SU-DHL-6 (cell line): ENCODE measurements around the gene PDE1C.
A peak's percentile ranks its signal among the peaks of the same experiment; 100 is the strongest.

Experiments used
- H2AFZ ChIP-seq: fragments of 200-600 bp; sonication (generic); 2 replicates; pipeline ENCODE4 v1.6.1; 2014; ENCODE audit warnings: low read depth, mild to moderate bottlenecking, moderate library complexity, mixed read lengths, antibody characterized with exemption, low read length; ENCODE audit not compliant: severe bottlenecking
- H3F3A ChIP-seq: fragments of 200-600 bp; shearing (Covaris generic); 2 replicates; pipeline ENCODE4 v1.6.0; 2016; ENCODE audit warnings: antibody characterized with exemption, mild to moderate bottlenecking; ENCODE audit not compliant: insufficient read depth
- H3K27ac ChIP-seq: fragments of 200-600 bp; sonication (generic); 2 replicates; pipeline ENCODE4 v1.5.1; 2016; ENCODE audit warnings: low read depth, mild to moderate bottlenecking, low read length, moderate library complexity, mixed read lengths
- H3K27me3 ChIP-seq: fragments of 200-600 bp; sonication (generic), shearing (Covaris generic); 2 replicates; pipeline ENCODE4 v1.6.0; 2014; ENCODE audit warnings: mild to moderate bottlenecking, low read length
- H3K36me3 ChIP-seq: fragments of 200-600 bp; sonication (generic); 2 replicates; pipeline ENCODE4 v1.6.1; 2014; ENCODE audit warnings: mild to moderate bottlenecking, low read length, mixed read lengths
- H3K4me2 ChIP-seq: fragments of 300-600, 200-600 bp; shearing (Covaris generic), sonication (generic); 2 replicates; pipeline ENCODE4 v1.6.0; 2014; ENCODE audit warnings: low read length, low read depth, mild to moderate bottlenecking; ENCODE audit not compliant: poor library complexity, severe bottlenecking
- H3K4me3 ChIP-seq: fragments of 200-600 bp; sonication (generic); 2 replicates; pipeline ENCODE4 v1.5.1; 2014; ENCODE audit warnings: antibody characterized with exemption, low read length, mild to moderate bottlenecking, mixed read lengths; ENCODE audit not compliant: insufficient read depth, poor library complexity, severe bottlenecking
- H3K79me2 ChIP-seq: fragments of 200-600 bp; sonication (generic); 2 replicates; pipeline ENCODE4 v1.6.1; 2014; ENCODE audit warnings: mild to moderate bottlenecking, low read length, moderate library complexity; ENCODE audit not compliant: insufficient read depth
- H3K9ac ChIP-seq: fragments of 200-600 bp; sonication (generic); 2 replicates; pipeline ENCODE4 v1.7.0; 2014; ENCODE audit warnings: mild to moderate bottlenecking, low read length
- H3K9me2 ChIP-seq: fragments of 200-600 bp; sonication (generic); replicated peaks from 2 replicates; pipeline ENCODE4 v1.6.1; 2014; ENCODE audit warnings: low read length; ENCODE audit not compliant: insufficient read depth
- H3K9me3 ChIP-seq: fragments of 200-600 bp; sonication (generic); 2 replicates; pipeline ENCODE4 v1.6.1; 2014; ENCODE audit warnings: low read length, mixed read lengths; ENCODE audit not compliant: insufficient read depth
- H4K20me1 ChIP-seq: fragments of 200-600 bp; sonication (generic); 2 replicates; pipeline ENCODE4 v1.6.1; 2014; ENCODE audit warnings: low read depth, mild to moderate bottlenecking, antibody characterized with exemption, low read length, moderate library complexity, mixed read lengths
- CTCF ChIP-seq: fragments of 200-600 bp; sonication (generic); IDR thresholded peaks from one replicate; pipeline ENCODE4 v1.5.1; 2017; ENCODE audit warnings: antibody characterized with exemption, mild to moderate bottlenecking, low read length, moderate library complexity; ENCODE audit not compliant: insufficient read depth, poor library complexity, severe bottlenecking
- EZH2phosphoT487 ChIP-seq: fragments of 200-600 bp; sonication (generic), shearing (Covaris generic); conservative IDR thresholded peaks from 2 replicates; pipeline ENCODE4 v1.6.1; 2018; ENCODE audit warnings: mild to moderate bottlenecking, antibody characterized with exemption, low read length, moderate library complexity, mixed read lengths

PDE1C gene

GRCh38 chr7:31741852-31742251 lies 328.4 kb downstream of the PDE1C start:
- no peaks in the 10 kb centered on the region for H3K79me2 ChIP-seq
- no peak overlapping the region for H3K4me2 ChIP-seq
- TF ChIP-seq CTCF (no peak), EZH2phosphoT487 (no peak)
- no peaks in the 10 kb centered on the region for H4K20me1 ChIP-seq
- no peak overlapping the region for H3K4me3 ChIP-seq
- H3F3A ChIP-seq, result no peaks in the 10 kb centered on the region
- no peak overlapping the region for H3K27ac ChIP-seq
- no peaks in the 10 kb centered on the region for H3K36me3 ChIP-seq
- no peak overlapping the region for H2AFZ ChIP-seq
- no peak overlapping the region for H3K9ac ChIP-seq
- no peaks in the 10 kb centered on the region for H3K27me3 ChIP-seq
- no peaks in the 10 kb centered on the region for H3K9me3 ChIP-seq
- no peaks in the 10 kb centered on the region for H3K9me2 ChIP-seq

GRCh38 chr7:31735991-31736982 lies 333.9 kb downstream of the PDE1C start:
- Histone ChIP-seq H3K79me2 (no peaks in the 10 kb centered on the region), H3K27me3 (no peaks in the 10 kb centered on the region), H3K4me2 (no peak overlapping the region), H3F3A (no peaks in the 10 kb centered on the region), H2AFZ (no peak overlapping the region), H3K9me3 (no peaks in the 10 kb centered on the region), H3K9me2 (no peaks in the 10 kb centered on the region), H3K36me3 (no peaks in the 10 kb centered on the region), H4K20me1 (no peaks in the 10 kb centered on the region), H3K27ac (no peak overlapping the region), H3K9ac (no peak overlapping the region), H3K4me3 (no peak overlapping the region)
- TF ChIP-seq CTCF, result peak; percentile 77
- TF ChIP-seq EZH2phosphoT487, result no peak

DNA sequence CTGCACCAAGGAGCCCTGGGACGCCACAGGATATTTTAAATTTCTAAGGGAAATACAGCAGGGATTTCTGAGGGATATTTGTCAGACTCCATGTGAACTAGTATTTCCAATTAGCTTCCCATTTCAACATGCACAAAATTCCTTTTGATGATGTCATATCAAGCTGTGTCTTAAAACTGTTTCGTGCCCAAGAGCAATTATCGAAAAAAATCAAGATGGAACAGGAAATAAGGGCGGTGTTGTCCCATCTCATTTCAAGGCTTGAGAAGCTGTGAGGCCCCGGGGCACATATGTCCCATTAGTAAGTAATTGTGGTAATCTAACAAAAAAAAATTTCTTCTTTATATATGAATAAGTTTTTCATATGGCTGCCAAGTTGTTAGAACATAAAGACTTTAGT lies 335.8 kb downstream of the PDE1C start:
- Histone ChIP-seq H4K20me1 (no peaks in the 10 kb centered on the region), H3K9ac (no peak overlapping the region), H3K36me3 (no peaks in the 10 kb centered on the region), H3K9me2 (no peaks in the 10 kb centered on the region), H3K27me3 (no peaks in the 10 kb centered on the region), H3K4me3 (no peak overlapping the region), H2AFZ (no peak overlapping the region), H3K27ac (no peak overlapping the region), H3K4me2 (no peak overlapping the region), H3K9me3 (no peaks in the 10 kb centered on the region), H3K79me2 (no peaks in the 10 kb centered on the region), H3F3A (no peaks in the 10 kb centered on the region)
- TF ChIP-seq EZH2phosphoT487, result no peak
- TF ChIP-seq CTCF, result no peak
